Measurements from ENCODE around the gene NAALADL2. TPM values are rescaled to one million over a fixed set of nuclear protein-coding genes. Genes with fewer than 3 reads are reported as not detected.

The NAALADL2 gene
- polyA plus RNA-seq, 1 donor from 2014 or later = 1.6 TPM

DNA sequence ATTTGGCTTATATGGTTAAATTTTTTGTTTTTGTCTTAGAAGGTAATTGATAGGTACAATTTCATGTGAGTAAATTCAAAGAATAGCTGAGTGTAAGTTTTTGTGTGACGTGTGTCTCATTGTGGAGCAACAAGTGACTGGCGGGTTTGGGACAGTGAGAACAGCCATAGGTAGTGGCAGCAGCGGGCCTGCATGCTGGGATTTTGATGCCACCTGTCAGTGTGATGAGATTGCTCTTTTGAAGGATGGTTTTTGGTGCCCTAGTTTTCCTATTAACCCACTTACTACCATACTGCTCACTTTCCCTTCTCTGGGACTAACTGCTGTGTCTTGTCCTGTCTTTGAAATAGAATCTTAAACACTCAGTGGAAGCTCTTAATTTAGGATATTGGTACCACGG, 522.6 kb downstream of the NAALADL2 start:
- Histone ChIP-seq H4K20me1 (ENCODE audit: insufficient read depth) (no peaks in the 10 kb centered on the region), H3K27me3 (ENCODE audit: insufficient read depth, low read depth, low read length) (no peaks in the 10 kb centered on the region), H3K4me3 (ENCODE audit: low read length) (no peak overlapping the region), H3K9ac (ENCODE audit: low read length) (no peak overlapping the region), H3K36me3 (ENCODE audit: insufficient read depth, low read length) (no peaks in the 10 kb centered on the region), H3K9me3 (ENCODE audit: low read length) (no peaks in the 10 kb centered on the region), H3K27ac (ENCODE audit: low read length) (no peak overlapping the region), H3F3A (ENCODE audit: insufficient read depth, low read length, poor library complexity, severe bottlenecking) (no peaks in the 10 kb centered on the region), H3K79me2 (replicated peaks; ENCODE audit: insufficient read depth, low read length) (no peaks in the 10 kb centered on the region), H2AFZ (ENCODE audit: low read depth, low read length) (no peak overlapping the region), H3K4me2 (ENCODE audit: low read length) (no peak overlapping the region), H3K9me2 (ENCODE audit: insufficient read depth, low read length) (no peaks in the 10 kb centered on the region)
- no peak for TF ChIP-seq POLR2AphosphoS5 (IDR thresholded peaks at IDR 0.05)
- TF ChIP-seq, protein P1, sequence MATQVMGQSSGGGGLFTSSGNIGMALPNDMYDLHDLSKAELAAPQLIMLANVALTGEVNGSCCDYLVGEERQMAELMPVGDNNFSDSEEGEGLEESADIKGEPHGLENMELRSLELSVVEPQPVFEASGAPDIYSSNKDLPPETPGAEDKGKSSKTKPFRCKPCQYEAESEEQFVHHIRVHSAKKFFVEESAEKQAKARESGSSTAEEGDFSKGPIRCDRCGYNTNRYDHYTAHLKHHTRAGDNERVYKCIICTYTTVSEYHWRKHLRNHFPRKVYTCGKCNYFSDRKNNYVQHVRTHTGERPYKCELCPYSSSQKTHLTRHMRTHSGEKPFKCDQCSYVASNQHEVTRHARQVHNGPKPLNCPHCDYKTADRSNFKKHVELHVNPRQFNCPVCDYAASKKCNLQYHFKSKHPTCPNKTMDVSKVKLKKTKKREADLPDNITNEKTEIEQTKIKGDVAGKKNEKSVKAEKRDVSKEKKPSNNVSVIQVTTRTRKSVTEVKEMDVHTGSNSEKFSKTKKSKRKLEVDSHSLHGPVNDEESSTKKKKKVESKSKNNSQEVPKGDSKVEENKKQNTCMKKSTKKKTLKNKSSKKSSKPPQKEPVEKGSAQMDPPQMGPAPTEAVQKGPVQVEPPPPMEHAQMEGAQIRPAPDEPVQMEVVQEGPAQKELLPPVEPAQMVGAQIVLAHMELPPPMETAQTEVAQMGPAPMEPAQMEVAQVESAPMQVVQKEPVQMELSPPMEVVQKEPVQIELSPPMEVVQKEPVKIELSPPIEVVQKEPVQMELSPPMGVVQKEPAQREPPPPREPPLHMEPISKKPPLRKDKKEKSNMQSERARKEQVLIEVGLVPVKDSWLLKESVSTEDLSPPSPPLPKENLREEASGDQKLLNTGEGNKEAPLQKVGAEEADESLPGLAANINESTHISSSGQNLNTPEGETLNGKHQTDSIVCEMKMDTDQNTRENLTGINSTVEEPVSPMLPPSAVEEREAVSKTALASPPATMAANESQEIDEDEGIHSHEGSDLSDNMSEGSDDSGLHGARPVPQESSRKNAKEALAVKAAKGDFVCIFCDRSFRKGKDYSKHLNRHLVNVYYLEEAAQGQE (IDR thresholded peaks at IDR 0.05; ENCODE audit: borderline replicate concordance) = no peak
- TF ChIP-seq RAD21 (conservative IDR thresholded peaks at IDR 0.05) = no peak
- TF ChIP-seq SMC3 (conservative IDR thresholded peaks at IDR 0.05; ENCODE audit: poor library complexity) = no peak
- no peak for TF ChIP-seq MXI1 (conservative IDR thresholded peaks at IDR 0.05; ENCODE audit: poor library complexity, severe bottlenecking)
- TF ChIP-seq TAF1 (IDR thresholded peaks at IDR 0.05; ENCODE audit: low read depth) = no peak
- TF ChIP-seq, protein P2, sequence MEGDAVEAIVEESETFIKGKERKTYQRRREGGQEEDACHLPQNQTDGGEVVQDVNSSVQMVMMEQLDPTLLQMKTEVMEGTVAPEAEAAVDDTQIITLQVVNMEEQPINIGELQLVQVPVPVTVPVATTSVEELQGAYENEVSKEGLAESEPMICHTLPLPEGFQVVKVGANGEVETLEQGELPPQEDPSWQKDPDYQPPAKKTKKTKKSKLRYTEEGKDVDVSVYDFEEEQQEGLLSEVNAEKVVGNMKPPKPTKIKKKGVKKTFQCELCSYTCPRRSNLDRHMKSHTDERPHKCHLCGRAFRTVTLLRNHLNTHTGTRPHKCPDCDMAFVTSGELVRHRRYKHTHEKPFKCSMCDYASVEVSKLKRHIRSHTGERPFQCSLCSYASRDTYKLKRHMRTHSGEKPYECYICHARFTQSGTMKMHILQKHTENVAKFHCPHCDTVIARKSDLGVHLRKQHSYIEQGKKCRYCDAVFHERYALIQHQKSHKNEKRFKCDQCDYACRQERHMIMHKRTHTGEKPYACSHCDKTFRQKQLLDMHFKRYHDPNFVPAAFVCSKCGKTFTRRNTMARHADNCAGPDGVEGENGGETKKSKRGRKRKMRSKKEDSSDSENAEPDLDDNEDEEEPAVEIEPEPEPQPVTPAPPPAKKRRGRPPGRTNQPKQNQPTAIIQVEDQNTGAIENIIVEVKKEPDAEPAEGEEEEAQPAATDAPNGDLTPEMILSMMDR (IDR thresholded peaks at IDR 0.05; ENCODE audit: poor library complexity, severe bottlenecking) = no peak
- no peak for TF ChIP-seq EZH2 (IDR thresholded peaks at IDR 0.05; ENCODE audit: borderline replicate concordance, insufficient read depth, low read length, poor library complexity, severe bottlenecking)
- no peak for TF ChIP-seq EP300 (conservative IDR thresholded peaks at IDR 0.05; ENCODE audit: poor library complexity, severe bottlenecking)

DNA sequence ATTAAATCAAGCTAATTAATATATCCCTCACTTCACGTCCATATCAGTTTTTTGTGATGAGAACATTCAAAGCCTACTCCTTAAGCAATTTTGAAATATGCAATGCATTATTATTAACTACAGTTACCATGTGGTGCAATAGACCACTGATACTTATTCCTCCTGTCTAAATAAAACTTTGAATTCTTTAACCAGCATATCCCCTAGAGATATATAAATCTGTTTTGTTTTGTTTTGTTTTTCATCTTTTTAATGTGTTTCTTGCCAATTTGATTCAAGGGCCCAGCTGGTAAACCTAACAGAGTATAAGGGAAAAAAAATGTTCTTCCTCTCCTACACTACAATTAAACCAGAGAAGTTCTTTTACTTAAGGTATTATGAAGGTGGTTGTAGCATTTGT, 524.2 kb downstream of the NAALADL2 start:
- no peaks in the 10 kb centered on the region for H3K36me3 ChIP-seq (ENCODE audit: insufficient read depth, low read length)
- H3K9ac ChIP-seq (ENCODE audit: low read length) = no peak overlapping the region
- H3K27ac ChIP-seq (ENCODE audit: low read length) = no peak overlapping the region
- no peak overlapping the region for H3K4me2 ChIP-seq (ENCODE audit: low read length)
- H2AFZ ChIP-seq (ENCODE audit: low read depth, low read length) = no peak overlapping the region
- no peaks in the 10 kb centered on the region for H3K27me3 ChIP-seq (ENCODE audit: insufficient read depth, low read depth, low read length)
- H3K79me2 ChIP-seq (replicated peaks; ENCODE audit: insufficient read depth, low read length) = no peaks in the 10 kb centered on the region
- no peaks in the 10 kb centered on the region for H3K9me2 ChIP-seq (ENCODE audit: insufficient read depth, low read length)
- TF ChIP-seq, protein P1 (IDR thresholded peaks at IDR 0.05; ENCODE audit: borderline replicate concordance) = no peak
- TF ChIP-seq EP300 (conservative IDR thresholded peaks at IDR 0.05; ENCODE audit: poor library complexity, severe bottlenecking) = no peak
- no peak for TF ChIP-seq TAF1 (IDR thresholded peaks at IDR 0.05; ENCODE audit: low read depth)
- no peak for TF ChIP-seq RAD21 (conservative IDR thresholded peaks at IDR 0.05)
- TF ChIP-seq EZH2 (IDR thresholded peaks at IDR 0.05; ENCODE audit: borderline replicate concordance, insufficient read depth, low read length, poor library complexity, severe bottlenecking) = no peak
- TF ChIP-seq, protein P2 (IDR thresholded peaks at IDR 0.05; ENCODE audit: poor library complexity, severe bottlenecking) = no peak
- no peak for TF ChIP-seq SMC3 (conservative IDR thresholded peaks at IDR 0.05; ENCODE audit: poor library complexity)
- TF ChIP-seq MXI1 (conservative IDR thresholded peaks at IDR 0.05; ENCODE audit: poor library complexity, severe bottlenecking) = no peak
- H3K4me3 ChIP-seq (ENCODE audit: low read length) = no peak overlapping the region
- no peaks in the 10 kb centered on the region for H3K9me3 ChIP-seq (ENCODE audit: low read length)
- H3F3A ChIP-seq (ENCODE audit: insufficient read depth, low read length, poor library complexity, severe bottlenecking) = no peaks in the 10 kb centered on the region
- H4K20me1 ChIP-seq (ENCODE audit: insufficient read depth) = no peaks in the 10 kb centered on the region
